ENCODE results near the gene BBOF1. TPM values are rescaled to one million over a fixed set of nuclear protein-coding genes. Genes with fewer than 3 reads are reported as not detected.

BBOF1 gene
- total and polyA plus RNA-seq, 2 of the 8 experiments (the other 6 are each of a cell fraction or from before 2014, with no cell fraction given) = 0.26 to 0.60 TPM

GRCh38 chr14:74081491-74081890, 62.3 kb downstream of the BBOF1 start (continued):
- no peak for TF ChIP-seq NRF1 (IDR thresholded peaks at IDR 0.05; ENCODE audit: low read depth, low read length)
